Ascending aorta (tissue), 2 donors: ENCODE measurements around the gene FAF1. TPM values are rescaled to one million over a fixed set of nuclear protein-coding genes. Genes with fewer than 3 reads are reported as not detected.

Source experiments
- DNase-seq, 2 donors: peaks; one replicate each; pipeline ENCODE4 v3.0.0-alpha.2; 2019; ENCODE audit warnings: low spot score in 2 of 2
- H3K27ac ChIP-seq, 2 donors: fragments of 200-600 bp; sonication (generic); one replicate each; pipeline ENCODE4 v1.5.1; 2016 to 2017; ENCODE audit warnings: mild to moderate bottlenecking in 1 of 2
- H3K27me3 ChIP-seq: fragments of 200-600 bp; sonication (generic); one replicate; pipeline ENCODE4 v1.5.1; 2017
- H3K36me3 ChIP-seq, 2 donors: fragments of 200-600 bp; sonication (generic); one replicate each; pipeline ENCODE4 v1.5.1; 2016
- H3K4me1 ChIP-seq, 2 donors: fragments of 200-600 bp; sonication (generic); one replicate each; pipeline ENCODE4 v1.5.1; 2016 to 2017; ENCODE audit warnings: mild to moderate bottlenecking in 1 of 2
- H3K4me3 ChIP-seq, 2 donors: fragments of 200-600 bp; sonication (generic); one replicate each; pipeline ENCODE4 v1.5.1; 2016 to 2017; ENCODE audit warnings: mild to moderate bottlenecking in 1 of 2
- H3K9me3 ChIP-seq, 2 donors: fragments of 200-600 bp; sonication (generic); one replicate each; pipeline ENCODE4 v1.5.1; 2016
- CTCF ChIP-seq, 3 experiments: fragments of 200-600 bp in 2 of 3; fragments of 450-650 bp in 1 of 3; sonication (generic) in 2 of 3; IDR thresholded peaks; one replicate each; pipeline ENCODE4 v1.5.1; 2016 to 2019; ENCODE audit warnings: antibody characterized with exemption in 3 of 3, mild to moderate bottlenecking in 1 of 3, moderate library complexity in 1 of 3
- intact Hi-C: fragments of 100-400 bp; cut with DNase I; formaldehyde crosslinking; loops from one replicate; pipeline ENCODE4 v1.15.1; 2023
- total RNA-seq: library from RNA; depleted of rRNA; stranded (reverse); fragments of >200 nt; gene quantifications from one replicate; pipeline ENCODE4 v1.1.0, GENCODE V29; 2016

The FAF1 gene
- total RNA-seq, 1 donor from 2014 or later, result 16.4 TPM

- no peak for DNase-seq
- Histone ChIP-seq H3K9me3 (no peaks in the 10 kb centered on the region), H3K27me3 (no peaks in the 10 kb centered on the region), H3K4me3 (no peak overlapping the region), H3K4me1 (peaks cover 0 to 2% of the 10 kb centered on the region in 2 donors), H3K27ac (no peak overlapping the region), H3K36me3 (no peaks in the 10 kb centered on the region)
- TF ChIP-seq CTCF (IDR thresholded peaks at IDR 0.05), result no peak
- intact Hi-C loops, result no loop called here
Measured at GRCh38 chr1:50705699-50706098, 254.4 kb downstream of the FAF1 start.

GRCh38 chr1:50705041-50705440 is 255.0 kb downstream of the FAF1 start:
- Histone ChIP-seq H3K27me3 (no peaks in the 10 kb centered on the region), H3K4me1 (peaks cover 0 to 2% of the 10 kb centered on the region in 2 donors), H3K36me3 (no peaks in the 10 kb centered on the region), H3K27ac (no peak overlapping the region), H3K4me3 (no peak overlapping the region), H3K9me3 (no peaks in the 10 kb centered on the region)
- no peak for DNase-seq
- intact Hi-C loops, result no loop called here
- TF ChIP-seq CTCF (IDR thresholded peaks at IDR 0.05), result no peak

- Histone ChIP-seq H3K27ac (no peak overlapping the region), H3K4me3 (no peak overlapping the region), H3K4me1 (peaks cover 0 to 2% of the 10 kb centered on the region in 2 donors), H3K27me3 (no peaks in the 10 kb centered on the region), H3K9me3 (no peaks in the 10 kb centered on the region), H3K36me3 (no peaks in the 10 kb centered on the region)
- peak in 2 of 3 experiments; percentile 60 to 70 for TF ChIP-seq CTCF (IDR thresholded peaks at IDR 0.05)
- intact Hi-C loops, result loop anchor here (5.0 kb wide), 1 partner anchor 337 kb away; no protein-coding TSS in a partner anchor
- DNase-seq, result no peak
Measured at GRCh38 chr1:50704126-50704525, 255.9 kb downstream of the FAF1 start.

- H3K9me3 ChIP-seq, result no peaks in the 10 kb centered on the region
- peaks cover 0 to 2% of the 10 kb centered on the region in 2 donors for H3K4me1 ChIP-seq
- no peak for DNase-seq
- TF ChIP-seq CTCF (IDR thresholded peaks at IDR 0.05), result no peak
- H3K4me3 ChIP-seq, result no peak overlapping the region
- H3K36me3 ChIP-seq, result no peaks in the 10 kb centered on the region
- no peak overlapping the region for H3K27ac ChIP-seq
- intact Hi-C loops, result loop anchor here (5.0 kb wide), 1 partner anchor 336 kb away; no protein-coding TSS in a partner anchor
- no peaks in the 10 kb centered on the region for H3K27me3 ChIP-seq
Measured at GRCh38 chr1:50703240-50703639, 256.8 kb downstream of the FAF1 start.

- no peak for TF ChIP-seq CTCF (IDR thresholded peaks at IDR 0.05)
- DNase-seq, result no peak
- Histone ChIP-seq H3K4me3 (no peak overlapping the region), H3K4me1 (peaks cover 0 to 2% of the 10 kb centered on the region in 2 donors), H3K27me3 (no peaks in the 10 kb centered on the region), H3K27ac (no peak overlapping the region), H3K9me3 (no peaks in the 10 kb centered on the region), H3K36me3 (no peaks in the 10 kb centered on the region)
- intact Hi-C loops, result loop anchor here (5.0 kb wide), 1 partner anchor 335 kb away; no protein-coding TSS in a partner anchor
Measured at GRCh38 chr1:50702395-50702794, 257.7 kb downstream of the FAF1 start.
